CD4-positive, alpha-beta T cell treated with Interleukin-6 at 100 ng/mL for 8 hours (primary cell): ENCODE measurements around the gene TBC1D1.
A peak's percentile ranks its signal among the peaks of the same experiment; 100 is the strongest.
"Not testable (repeated sequence)": the region's sequence is repeated elsewhere in the genome, so short reads cannot be mapped to it uniquely, and the experiment has no call there.

Source experiments
- DNase-seq: peaks from one replicate; pipeline ENCODE4 v3.0.0-alpha.2; 2020; ENCODE audit warnings: mixed read lengths, low spot score

Gene TBC1D1

GRCh38 chr4:37966044-37966443 lies 75.2 kb downstream of the TBC1D1 start:
- DNase-seq: no peak

GRCh38 chr4:37967736-37968135 lies 76.9 kb downstream of the TBC1D1 start:
- DNase-seq: no peak

- DNase-seq: no peak
Observed at GRCh38 chr4:37968747-37969146, 77.9 kb downstream of the TBC1D1 start.

- DNase-seq: peak; percentile 39
Observed at GRCh38 chr4:37970702-37971101, 79.8 kb downstream of the TBC1D1 start.

- DNase-seq: no peak
Observed at GRCh38 chr4:37971202-37971601, 80.3 kb downstream of the TBC1D1 start.

GRCh38 chr4:37973441-37973840 lies 82.6 kb downstream of the TBC1D1 start:
- no peak for DNase-seq

- DNase-seq: not testable (repeated sequence)
Observed at GRCh38 chr4:37975321-37975822, 84.5 kb downstream of the TBC1D1 start.

- DNase-seq: no peak
Observed at GRCh38 chr4:37976507-37976906, 85.6 kb downstream of the TBC1D1 start.

GRCh38 chr4:37976991-37977470 lies 86.1 kb downstream of the TBC1D1 start:
- peak; percentile 81 for DNase-seq

GRCh38 chr4:37977471-37978247 lies 86.8 kb downstream of the TBC1D1 start:
- DNase-seq: peak; percentile 73

GRCh38 chr4:37978248-37978924 lies 87.5 kb downstream of the TBC1D1 start:
- DNase-seq: no peak

- no peak for DNase-seq
Observed at GRCh38 chr4:37980246-37980645, 89.4 kb downstream of the TBC1D1 start.

GRCh38 chr4:37981425-37981824 lies 90.5 kb downstream of the TBC1D1 start:
- DNase-seq: no peak

GRCh38 chr4:37981844-37982720 lies 91.2 kb downstream of the TBC1D1 start:
- no peak for DNase-seq

- no peak for DNase-seq
Observed at GRCh38 chr4:37982736-37983135, 91.9 kb downstream of the TBC1D1 start.

- DNase-seq: no peak
Observed at GRCh38 chr4:37983951-37984350, 93.1 kb downstream of the TBC1D1 start.

- DNase-seq: no peak
Observed at GRCh38 chr4:37985730-37986275, 94.9 kb downstream of the TBC1D1 start.

- DNase-seq: no peak
Observed at GRCh38 chr4:37988670-37989069, 97.8 kb downstream of the TBC1D1 start.

- no peak for DNase-seq
Observed at GRCh38 chr4:37989398-37990260, 98.7 kb downstream of the TBC1D1 start.

GRCh38 chr4:37990731-37991245 lies 99.9 kb downstream of the TBC1D1 start:
- no peak for DNase-seq
